ENCODE measurements around the gene FOXRED2.

FOXRED2 gene

DNA sequence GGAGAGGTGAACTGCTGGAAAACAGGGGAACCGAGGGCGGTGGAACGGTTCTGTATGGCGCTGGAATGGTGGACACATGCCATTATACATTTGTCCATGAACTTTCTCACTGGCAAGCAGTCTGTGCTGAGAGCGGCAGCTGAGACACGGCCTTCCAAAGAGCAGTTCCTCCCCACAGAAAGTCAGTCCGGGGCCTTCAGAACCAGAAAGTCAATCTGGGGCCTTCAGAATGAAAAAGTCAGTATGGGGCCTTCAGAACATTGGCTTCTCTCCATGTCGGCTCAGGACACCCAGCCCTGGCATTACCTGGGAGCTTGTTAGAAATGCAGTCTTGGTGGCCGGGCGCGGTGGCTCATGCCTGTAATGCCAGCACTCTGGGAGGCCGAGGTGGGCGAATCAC, 34.2 kb downstream of the FOXRED2 start:
- Histone ChIP-seq H3K9me3 (ENCODE audit: insufficient read depth, low read length) (no peaks in the 10 kb centered on the region), H3K27ac (ENCODE audit: low read length) (no peak overlapping the region), H4K20me1 (ENCODE audit: insufficient read depth, low read length) (no peaks in the 10 kb centered on the region), H3K4me3 (ENCODE audit: low read length) (no peak overlapping the region), H3K4me1 (ENCODE audit: low read length) (no peaks in the 10 kb centered on the region), H2AFZ (ENCODE audit: low read depth, low read length) (no peak overlapping the region), H3K27me3 (ENCODE audit: low read depth, low read length) (no peaks in the 10 kb centered on the region), H3K36me3 (replicated peaks; ENCODE audit: low read depth, low read length) (peaks cover 41% of the 10 kb centered on the region), H3K4me2 (ENCODE audit: low read length) (no peak overlapping the region), H3K9ac (ENCODE audit: low read length) (no peak overlapping the region), H3K79me2 (ENCODE audit: low read length) (no peaks in the 10 kb centered on the region)
- TF ChIP-seq CTCF (IDR thresholded peaks at IDR 0.05; ENCODE audit: low read depth, low read length) (no peak), EZH2phosphoT487 (IDR thresholded peaks at IDR 0.05; ENCODE audit: low read depth) (no peak)

DNA sequence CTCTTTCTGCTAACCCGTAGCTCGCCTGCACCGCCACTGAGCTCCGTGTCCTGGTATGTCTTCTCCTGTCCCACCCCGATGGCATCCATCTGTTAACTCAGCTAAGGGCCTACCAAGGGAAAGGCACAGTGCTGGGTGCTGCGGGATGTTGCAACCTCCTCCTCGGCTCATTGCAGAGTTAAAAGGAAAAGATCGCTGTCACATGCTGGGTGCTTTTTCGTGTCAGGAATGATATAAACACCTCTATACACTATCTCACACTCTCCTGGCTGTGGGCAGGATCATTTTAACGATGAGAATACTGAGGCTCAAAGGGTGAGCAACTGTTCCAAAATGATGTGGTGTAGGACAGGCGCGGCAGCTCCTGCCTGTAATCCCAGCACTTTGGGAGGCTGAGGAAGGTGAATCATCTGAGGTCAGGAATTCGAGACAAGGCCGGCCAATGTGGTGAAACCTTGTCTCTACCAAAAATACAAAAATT, 35.5 kb downstream of the FOXRED2 start:
- TF ChIP-seq EZH2phosphoT487 (IDR thresholded peaks at IDR 0.05; ENCODE audit: low read depth) (no peak), CTCF (IDR thresholded peaks at IDR 0.05; ENCODE audit: low read depth, low read length) (no peak)
- Histone ChIP-seq H4K20me1 (ENCODE audit: insufficient read depth, low read length) (no peaks in the 10 kb centered on the region), H3K9me3 (ENCODE audit: insufficient read depth, low read length) (no peaks in the 10 kb centered on the region), H3K4me2 (ENCODE audit: low read length) (no peak overlapping the region), H3K4me3 (ENCODE audit: low read length) (no peak overlapping the region), H3K9ac (ENCODE audit: low read length) (no peak overlapping the region), H2AFZ (ENCODE audit: low read depth, low read length) (no peak overlapping the region), H3K36me3 (replicated peaks; ENCODE audit: low read depth, low read length) (peaks cover 39% of the 10 kb centered on the region), H3K27ac (ENCODE audit: low read length) (no peak overlapping the region), H3K27me3 (ENCODE audit: low read depth, low read length) (no peaks in the 10 kb centered on the region), H3K4me1 (ENCODE audit: low read length) (no peaks in the 10 kb centered on the region), H3K79me2 (ENCODE audit: low read length) (no peaks in the 10 kb centered on the region)

DNA sequence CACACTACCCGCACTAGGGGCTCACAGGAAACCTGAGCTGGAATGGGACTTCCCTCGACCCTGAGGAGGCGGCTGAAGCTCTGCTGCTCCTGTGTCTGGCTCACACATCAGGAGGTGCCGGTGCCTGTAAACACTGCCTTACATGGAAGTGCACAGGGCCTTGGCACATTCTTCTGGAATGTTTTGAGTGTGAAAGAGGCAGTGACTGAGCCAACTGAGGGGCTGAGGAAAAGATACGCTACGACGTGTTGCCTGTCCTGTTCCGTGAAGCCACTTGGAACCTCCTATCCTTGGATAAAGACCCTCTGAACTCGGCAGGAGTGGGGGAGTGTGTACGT, 35.9 kb downstream of the FOXRED2 start:
- H2AFZ ChIP-seq (ENCODE audit: low read depth, low read length): no peak overlapping the region
- H3K4me2 ChIP-seq (ENCODE audit: low read length): no peak overlapping the region
- H3K9me3 ChIP-seq (ENCODE audit: insufficient read depth, low read length): no peaks in the 10 kb centered on the region
- H3K79me2 ChIP-seq (ENCODE audit: low read length): no peaks in the 10 kb centered on the region
- no peak overlapping the region for H3K27ac ChIP-seq (ENCODE audit: low read length)
- no peaks in the 10 kb centered on the region for H4K20me1 ChIP-seq (ENCODE audit: insufficient read depth, low read length)
- H3K9ac ChIP-seq (ENCODE audit: low read length): no peak overlapping the region
- H3K4me3 ChIP-seq (ENCODE audit: low read length): no peak overlapping the region
- H3K4me1 ChIP-seq (ENCODE audit: low read length): no peaks in the 10 kb centered on the region
- TF ChIP-seq EZH2phosphoT487 (IDR thresholded peaks at IDR 0.05; ENCODE audit: low read depth): no peak
- no peak for TF ChIP-seq CTCF (IDR thresholded peaks at IDR 0.05; ENCODE audit: low read depth, low read length)
- peaks cover 37% of the 10 kb centered on the region for H3K36me3 ChIP-seq (replicated peaks; ENCODE audit: low read depth, low read length)
- no peaks in the 10 kb centered on the region for H3K27me3 ChIP-seq (ENCODE audit: low read depth, low read length)

GRCh38 chr22:36470162-36470993, 36.5 kb downstream of the FOXRED2 start:
- no peak overlapping the region for H3K9ac ChIP-seq (ENCODE audit: low read length)
- H3K27ac ChIP-seq (ENCODE audit: low read length): no peak overlapping the region
- no peak overlapping the region for H3K4me2 ChIP-seq (ENCODE audit: low read length)

More at GRCh38 chr22:36470162-36470993, 36.5 kb downstream of the FOXRED2 start:
- Histone ChIP-seq H3K79me2 (ENCODE audit: low read length) (no peaks in the 10 kb centered on the region), H3K27me3 (ENCODE audit: low read depth, low read length) (no peaks in the 10 kb centered on the region), H3K4me3 (ENCODE audit: low read length) (no peak overlapping the region), H2AFZ (ENCODE audit: low read depth, low read length) (no peak overlapping the region), H3K4me1 (ENCODE audit: low read length) (no peaks in the 10 kb centered on the region), H4K20me1 (ENCODE audit: insufficient read depth, low read length) (no peaks in the 10 kb centered on the region), H3K9me3 (ENCODE audit: insufficient read depth, low read length) (no peaks in the 10 kb centered on the region), H3K36me3 (replicated peaks; ENCODE audit: low read depth, low read length) (peaks cover 35% of the 10 kb centered on the region)
- no peak for TF ChIP-seq EZH2phosphoT487 (IDR thresholded peaks at IDR 0.05; ENCODE audit: low read depth)
- peak; percentile 96 for TF ChIP-seq CTCF (IDR thresholded peaks at IDR 0.05; ENCODE audit: low read depth, low read length)

All from OCI-LY3 (cell line).